Panc1 (cell line): ENCODE measurements around the gene CDK5.

ENCODE experiments used
- TF ChIP-seq, protein P1 (sequence below): fragments of 450-650 bp; IDR thresholded peaks from 2 replicates; pipeline ENCODE4 v1.5.1; 2017; ENCODE audit warnings: mild to moderate bottlenecking
- TF ChIP-seq, protein P2 (sequence below), 2 experiments: IDR thresholded peaks; 2 replicates each; pipeline ENCODE4 v1.6.1; 2011 to 2012; ENCODE audit warnings: low read depth in 2 of 2, control low read depth in 1 of 2, low read length in 1 of 2, mild to moderate bottlenecking in 1 of 2, moderate library complexity in 1 of 2; ENCODE audit not compliant: insufficient read depth in 1 of 2

DNA sequence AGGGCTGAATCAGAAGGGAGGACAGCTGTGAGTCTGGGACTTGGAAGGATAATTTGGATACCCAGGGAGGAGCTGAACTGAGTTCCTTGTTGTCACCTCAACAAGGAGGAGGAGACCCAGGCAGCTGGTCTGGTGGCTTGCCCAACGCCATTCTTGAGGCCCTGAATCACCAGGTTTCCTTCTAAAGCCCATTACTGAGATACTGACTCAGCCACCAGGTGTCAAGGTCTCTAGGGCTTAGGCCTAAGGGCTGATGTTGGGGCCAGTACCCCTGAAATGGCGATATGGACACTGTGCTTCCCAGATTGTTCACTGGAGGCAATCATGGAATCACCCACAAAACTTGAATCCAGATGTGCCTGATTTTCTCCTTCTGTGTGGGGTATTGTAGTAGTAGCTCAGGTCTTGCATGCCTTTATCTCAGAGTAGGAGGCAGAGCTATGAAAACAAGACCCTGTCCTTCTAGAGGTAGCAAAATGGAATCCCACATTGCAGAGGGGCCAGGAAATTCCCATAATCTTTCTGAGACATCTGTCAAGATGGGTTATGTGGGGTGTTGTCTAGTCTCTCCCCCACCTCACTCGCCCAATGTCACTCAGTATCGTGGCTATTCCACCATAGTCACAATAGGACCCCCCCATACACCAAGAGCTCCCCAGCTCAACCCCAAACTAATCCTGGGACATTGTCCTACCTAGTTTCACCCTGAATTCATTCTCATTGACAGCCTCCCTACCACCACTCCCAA lies 31.6 kb downstream of the CDK5 start:
- TF ChIP-seq, protein P1, sequence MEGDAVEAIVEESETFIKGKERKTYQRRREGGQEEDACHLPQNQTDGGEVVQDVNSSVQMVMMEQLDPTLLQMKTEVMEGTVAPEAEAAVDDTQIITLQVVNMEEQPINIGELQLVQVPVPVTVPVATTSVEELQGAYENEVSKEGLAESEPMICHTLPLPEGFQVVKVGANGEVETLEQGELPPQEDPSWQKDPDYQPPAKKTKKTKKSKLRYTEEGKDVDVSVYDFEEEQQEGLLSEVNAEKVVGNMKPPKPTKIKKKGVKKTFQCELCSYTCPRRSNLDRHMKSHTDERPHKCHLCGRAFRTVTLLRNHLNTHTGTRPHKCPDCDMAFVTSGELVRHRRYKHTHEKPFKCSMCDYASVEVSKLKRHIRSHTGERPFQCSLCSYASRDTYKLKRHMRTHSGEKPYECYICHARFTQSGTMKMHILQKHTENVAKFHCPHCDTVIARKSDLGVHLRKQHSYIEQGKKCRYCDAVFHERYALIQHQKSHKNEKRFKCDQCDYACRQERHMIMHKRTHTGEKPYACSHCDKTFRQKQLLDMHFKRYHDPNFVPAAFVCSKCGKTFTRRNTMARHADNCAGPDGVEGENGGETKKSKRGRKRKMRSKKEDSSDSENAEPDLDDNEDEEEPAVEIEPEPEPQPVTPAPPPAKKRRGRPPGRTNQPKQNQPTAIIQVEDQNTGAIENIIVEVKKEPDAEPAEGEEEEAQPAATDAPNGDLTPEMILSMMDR = no peak
- TF ChIP-seq, protein P2, sequence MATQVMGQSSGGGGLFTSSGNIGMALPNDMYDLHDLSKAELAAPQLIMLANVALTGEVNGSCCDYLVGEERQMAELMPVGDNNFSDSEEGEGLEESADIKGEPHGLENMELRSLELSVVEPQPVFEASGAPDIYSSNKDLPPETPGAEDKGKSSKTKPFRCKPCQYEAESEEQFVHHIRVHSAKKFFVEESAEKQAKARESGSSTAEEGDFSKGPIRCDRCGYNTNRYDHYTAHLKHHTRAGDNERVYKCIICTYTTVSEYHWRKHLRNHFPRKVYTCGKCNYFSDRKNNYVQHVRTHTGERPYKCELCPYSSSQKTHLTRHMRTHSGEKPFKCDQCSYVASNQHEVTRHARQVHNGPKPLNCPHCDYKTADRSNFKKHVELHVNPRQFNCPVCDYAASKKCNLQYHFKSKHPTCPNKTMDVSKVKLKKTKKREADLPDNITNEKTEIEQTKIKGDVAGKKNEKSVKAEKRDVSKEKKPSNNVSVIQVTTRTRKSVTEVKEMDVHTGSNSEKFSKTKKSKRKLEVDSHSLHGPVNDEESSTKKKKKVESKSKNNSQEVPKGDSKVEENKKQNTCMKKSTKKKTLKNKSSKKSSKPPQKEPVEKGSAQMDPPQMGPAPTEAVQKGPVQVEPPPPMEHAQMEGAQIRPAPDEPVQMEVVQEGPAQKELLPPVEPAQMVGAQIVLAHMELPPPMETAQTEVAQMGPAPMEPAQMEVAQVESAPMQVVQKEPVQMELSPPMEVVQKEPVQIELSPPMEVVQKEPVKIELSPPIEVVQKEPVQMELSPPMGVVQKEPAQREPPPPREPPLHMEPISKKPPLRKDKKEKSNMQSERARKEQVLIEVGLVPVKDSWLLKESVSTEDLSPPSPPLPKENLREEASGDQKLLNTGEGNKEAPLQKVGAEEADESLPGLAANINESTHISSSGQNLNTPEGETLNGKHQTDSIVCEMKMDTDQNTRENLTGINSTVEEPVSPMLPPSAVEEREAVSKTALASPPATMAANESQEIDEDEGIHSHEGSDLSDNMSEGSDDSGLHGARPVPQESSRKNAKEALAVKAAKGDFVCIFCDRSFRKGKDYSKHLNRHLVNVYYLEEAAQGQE (IDR thresholded peaks at IDR 0.05; ENCODE audit: insufficient read depth in 1 of 2, low read depth in 2 of 2, low read length in 1 of 2) = no peak
